Mucosa of rectum (tissue), 2 donors: Measurements from ENCODE around the gene CSTF1.

Source experiments
- H3K27ac ChIP-seq, 2 donors: one replicate each; pipeline ENCODE4 v1.7.0; 2013; ENCODE audit warnings: inconsistent platforms in 2 of 2, low read depth in 2 of 2, low read length in 2 of 2
- H3K27me3 ChIP-seq, 2 donors: one replicate each; pipeline ENCODE4 v1.7.0; 2013; ENCODE audit warnings: low read length in 2 of 2; ENCODE audit not compliant: control insufficient read depth in 2 of 2, insufficient read depth in 2 of 2
- H3K36me3 ChIP-seq, 2 donors: one replicate each; pipeline ENCODE4 v1.7.0; 2013; ENCODE audit warnings: low read length in 2 of 2; ENCODE audit not compliant: control insufficient read depth in 2 of 2, insufficient read depth in 2 of 2
- H3K4me1 ChIP-seq, 2 donors: one replicate each; pipeline ENCODE4 v1.7.0; 2013; ENCODE audit warnings: low read length in 2 of 2, mild to moderate bottlenecking in 1 of 2; ENCODE audit not compliant: control insufficient read depth in 2 of 2, insufficient read depth in 2 of 2
- H3K4me3 ChIP-seq, 2 donors: one replicate each; pipeline ENCODE4 v1.7.0; 2013; ENCODE audit warnings: low read length in 2 of 2
- H3K9ac ChIP-seq, 2 donors: one replicate each; pipeline ENCODE4 v1.7.0; 2013; ENCODE audit warnings: low read length in 2 of 2, low read depth in 1 of 2, mild to moderate bottlenecking in 1 of 2
- H3K9me3 ChIP-seq, 2 donors: one replicate each; pipeline ENCODE4 v1.7.0; 2013; ENCODE audit warnings: low read length in 2 of 2; ENCODE audit not compliant: control insufficient read depth in 2 of 2
- donor health status: healthy.
- donor health status: Normal muscosa, but diverticular disease.

The CSTF1 gene

GRCh38 chr20:56368351-56369134, 23.9 kb upstream of the CSTF1 start:
- H3K9ac ChIP-seq: no peak overlapping the region
- H3K36me3 ChIP-seq: peaks cover 22 to 30% of the 10 kb centered on the region in 2 donors
- no peaks in the 10 kb centered on the region for H3K9me3 ChIP-seq
- H3K27me3 ChIP-seq: no peaks in the 10 kb centered on the region
- H3K4me3 ChIP-seq: no peak overlapping the region
- H3K27ac ChIP-seq: no peak overlapping the region
- no peaks in the 10 kb centered on the region for H3K4me1 ChIP-seq

GRCh38 chr20:56369179-56369578, 23.3 kb upstream of the CSTF1 start:
- Histone ChIP-seq H3K4me3 (no peak overlapping the region), H3K9ac (no peak overlapping the region), H3K4me1 (no peaks in the 10 kb centered on the region), H3K9me3 (no peaks in the 10 kb centered on the region), H3K36me3 (peaks cover 22 to 30% of the 10 kb centered on the region in 2 donors), H3K27ac (no peak overlapping the region), H3K27me3 (no peaks in the 10 kb centered on the region)

GRCh38 chr20:56371977-56372376, 20.5 kb upstream of the CSTF1 start:
- Histone ChIP-seq H3K4me3 (no peak overlapping the region), H3K4me1 (no peaks in the 10 kb centered on the region), H3K9me3 (no peaks in the 10 kb centered on the region), H3K27me3 (no peaks in the 10 kb centered on the region), H3K27ac (no peak overlapping the region), H3K36me3 (peaks cover 16 to 18% of the 10 kb centered on the region in 2 donors), H3K9ac (no peak overlapping the region)

- Histone ChIP-seq H3K9me3 (no peaks in the 10 kb centered on the region), H3K4me1 (no peaks in the 10 kb centered on the region), H3K27me3 (no peaks in the 10 kb centered on the region), H3K4me3 (no peak overlapping the region), H3K27ac (no peak overlapping the region), H3K36me3 (peaks cover 16 to 17% of the 10 kb centered on the region in 2 donors), H3K9ac (no peak overlapping the region)
These were observed 19.6 kb upstream of the CSTF1 start for GRCh38 chr20:56372850-56373249.

- H3K4me3 ChIP-seq: no peak overlapping the region
- no peaks in the 10 kb centered on the region for H3K27me3 ChIP-seq
- H3K27ac ChIP-seq: no peak overlapping the region
- H3K36me3 ChIP-seq: peaks cover 16 to 19% of the 10 kb centered on the region in 2 donors
- no peaks in the 10 kb centered on the region for H3K4me1 ChIP-seq
- no peak overlapping the region for H3K9ac ChIP-seq
- no peaks in the 10 kb centered on the region for H3K9me3 ChIP-seq
These were observed 18.5 kb upstream of the CSTF1 start for GRCh38 chr20:56373942-56374341.

- Histone ChIP-seq H3K4me3 (no peak overlapping the region), H3K4me1 (no peaks in the 10 kb centered on the region), H3K27ac (no peak overlapping the region), H3K9ac (no peak overlapping the region), H3K36me3 (peaks cover 11% of the 10 kb centered on the region in 2 donors), H3K27me3 (no peaks in the 10 kb centered on the region), H3K9me3 (no peaks in the 10 kb centered on the region)
These were observed 16.1 kb upstream of the CSTF1 start for GRCh38 chr20:56376331-56376730.

GRCh38 chr20:56378386-56378785, 14.1 kb upstream of the CSTF1 start:
- H3K9ac ChIP-seq: no peak overlapping the region
- H3K4me1 ChIP-seq: no peaks in the 10 kb centered on the region
- no peak overlapping the region for H3K27ac ChIP-seq
- no peak overlapping the region for H3K4me3 ChIP-seq
- peaks cover 0 to 10% of the 10 kb centered on the region in 2 donors for H3K36me3 ChIP-seq
- no peaks in the 10 kb centered on the region for H3K9me3 ChIP-seq
- no peaks in the 10 kb centered on the region for H3K27me3 ChIP-seq

- Histone ChIP-seq H3K9ac (no peak overlapping the region), H3K27ac (no peak overlapping the region), H3K9me3 (no peaks in the 10 kb centered on the region), H3K36me3 (peaks cover 7 to 17% of the 10 kb centered on the region in 2 donors), H3K27me3 (no peaks in the 10 kb centered on the region), H3K4me3 (no peak overlapping the region), H3K4me1 (no peaks in the 10 kb centered on the region)
These were observed 12.1 kb upstream of the CSTF1 start for GRCh38 chr20:56380375-56380774.

GRCh38 chr20:56381501-56381900, 10.9 kb upstream of the CSTF1 start:
- Histone ChIP-seq H3K36me3 (peaks cover 14 to 20% of the 10 kb centered on the region in 2 donors), H3K27me3 (no peaks in the 10 kb centered on the region), H3K9me3 (no peaks in the 10 kb centered on the region), H3K4me1 (no peaks in the 10 kb centered on the region), H3K9ac (no peak overlapping the region), H3K4me3 (no peak overlapping the region), H3K27ac (no peak overlapping the region)

GRCh38 chr20:56382696-56383095, 9.7 kb upstream of the CSTF1 start:
- H3K4me1 ChIP-seq: no peaks in the 10 kb centered on the region
- H3K9me3 ChIP-seq: no peaks in the 10 kb centered on the region
- H3K4me3 ChIP-seq: no peak overlapping the region
- H3K27ac ChIP-seq: no peak overlapping the region
- H3K9ac ChIP-seq: no peak overlapping the region
- H3K27me3 ChIP-seq: no peaks in the 10 kb centered on the region
- peaks cover 14 to 20% of the 10 kb centered on the region in 2 donors for H3K36me3 ChIP-seq
